Left cardiac atrium (tissue), 4 donors: ENCODE data around the gene ADM5. TPM values are rescaled to one million over a fixed set of nuclear protein-coding genes. Genes with fewer than 3 reads are reported as not detected.
"Not testable (repeated sequence)": the region's sequence is repeated elsewhere in the genome, so short reads cannot be mapped to it uniquely, and the experiment has no call there.

ENCODE experiments used
- ATAC-seq, 2 donors: fragments of 200-7000 bp; cut with Tn5 transposase; one replicate each; pipeline ENCODE4 v1.9.1; 2020; ENCODE audit warnings: mild to moderate bottlenecking in 2 of 2, moderate library complexity in 2 of 2
- DNase-seq: peaks from one replicate; pipeline ENCODE4 v3.0.0-alpha.2; 2020
- intact Hi-C, 2 donors: fragments of 100-400 bp; cut with DNase I; formaldehyde crosslinking; loops; one replicate each; pipeline versions ENCODE4 v1.14.1 to v1.15.1; 2022 to 2023
- total RNA-seq, 2 donors: library from RNA; stranded (reverse); fragmentation: NEBNext Ultra II Directional; extraction: Animal tissue kit (Norgen Biotek cat#: 25700); gene quantifications; one replicate each; pipeline ENCODE4 v1.2.1, GENCODE V29; 2021
- donor health status: DM: no; HTN: yes; CAD: no.
- donor health status: DM: no; HTN: yes; CAD: no; lungs with severe emphysema.
- donor health status: DM: yes; HTN: yes; CAD: no.
- donor health status: Dilated cardiomyopathy.

Gene ADM5
- total RNA-seq, 2 donors from 2014 or later, result 1.1 to 1.2 TPM

DNA sequence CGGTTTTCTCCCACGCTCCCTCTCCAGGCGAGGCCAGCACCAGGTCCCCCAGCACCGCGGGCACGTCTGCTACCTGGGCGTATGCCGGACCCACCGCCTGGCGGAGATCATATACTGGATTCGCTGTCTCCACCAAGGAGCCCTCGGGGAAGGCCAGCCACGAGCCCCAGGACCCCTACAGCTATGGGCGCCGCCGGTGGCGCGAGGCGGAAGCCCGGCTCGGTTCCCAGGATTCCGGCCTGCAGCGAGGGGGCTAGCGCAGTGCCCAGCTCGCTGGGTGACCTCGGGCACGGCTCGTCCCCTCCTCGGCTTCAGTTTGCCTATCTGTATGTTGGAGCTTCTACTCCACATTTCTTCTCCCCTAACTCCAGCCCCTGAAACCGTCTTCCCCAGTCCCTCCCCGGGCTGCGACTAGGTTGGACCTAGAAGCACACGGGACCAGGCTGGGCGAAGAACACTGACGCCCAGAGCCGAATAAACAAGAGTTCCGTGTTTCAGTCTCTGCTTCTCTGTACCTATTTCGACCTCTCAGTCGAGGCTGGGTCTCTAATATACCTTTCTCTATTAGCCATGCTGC, 773 bp downstream of the ADM5 start:
- DNase-seq (no peak), ATAC-seq (peak; percentile 11 to 13)
- intact Hi-C loops, result loop anchor here in 1 of 2 donors (5.0 kb wide), 1 partner anchor 72 kb away; the partner anchor contains the start of gene TSKS

DNA sequence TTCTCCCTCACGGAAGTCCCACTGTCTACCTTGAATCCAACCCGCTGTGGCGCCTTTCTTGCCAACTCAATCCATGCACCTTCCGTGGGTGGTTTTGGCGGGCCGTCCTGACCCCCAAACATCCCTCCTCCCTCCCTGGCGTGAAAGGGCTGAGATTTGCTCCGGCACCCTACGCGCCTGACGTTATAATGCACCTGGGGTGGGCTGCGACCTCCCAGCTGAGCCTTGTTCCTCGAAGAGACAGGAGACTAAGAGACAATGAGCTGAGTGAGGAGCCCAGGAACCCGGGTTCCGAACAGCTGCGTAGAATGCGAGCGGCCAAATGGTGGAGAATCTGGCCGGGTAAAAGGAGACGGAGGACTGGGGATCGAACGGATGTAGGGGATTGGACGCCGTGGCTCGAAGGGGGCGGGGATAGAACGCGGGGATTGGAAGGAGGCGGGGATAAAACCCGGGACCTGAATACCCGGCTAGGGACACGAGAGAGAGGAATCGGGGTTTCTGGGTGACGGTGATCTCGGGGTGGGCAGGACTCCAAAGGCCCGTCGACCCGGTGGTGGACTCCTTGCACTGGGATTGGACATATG, 1.4 kb downstream of the ADM5 start, which contains the start of gene CPT1C:
CPT1C (plus strand) TSS at position 461 of the 587 bp plus-strand sequence. CDS start 1,137 bp downstream, outside the sequence.
- DNase-seq (peak; percentile 87), ATAC-seq (peak; percentile 85 to 86)
- intact Hi-C loops, result loop anchor here in 1 of 2 donors (5.0 kb wide), 1 partner anchor 72 kb away; the partner anchor contains the start of gene TSKS

DNA sequence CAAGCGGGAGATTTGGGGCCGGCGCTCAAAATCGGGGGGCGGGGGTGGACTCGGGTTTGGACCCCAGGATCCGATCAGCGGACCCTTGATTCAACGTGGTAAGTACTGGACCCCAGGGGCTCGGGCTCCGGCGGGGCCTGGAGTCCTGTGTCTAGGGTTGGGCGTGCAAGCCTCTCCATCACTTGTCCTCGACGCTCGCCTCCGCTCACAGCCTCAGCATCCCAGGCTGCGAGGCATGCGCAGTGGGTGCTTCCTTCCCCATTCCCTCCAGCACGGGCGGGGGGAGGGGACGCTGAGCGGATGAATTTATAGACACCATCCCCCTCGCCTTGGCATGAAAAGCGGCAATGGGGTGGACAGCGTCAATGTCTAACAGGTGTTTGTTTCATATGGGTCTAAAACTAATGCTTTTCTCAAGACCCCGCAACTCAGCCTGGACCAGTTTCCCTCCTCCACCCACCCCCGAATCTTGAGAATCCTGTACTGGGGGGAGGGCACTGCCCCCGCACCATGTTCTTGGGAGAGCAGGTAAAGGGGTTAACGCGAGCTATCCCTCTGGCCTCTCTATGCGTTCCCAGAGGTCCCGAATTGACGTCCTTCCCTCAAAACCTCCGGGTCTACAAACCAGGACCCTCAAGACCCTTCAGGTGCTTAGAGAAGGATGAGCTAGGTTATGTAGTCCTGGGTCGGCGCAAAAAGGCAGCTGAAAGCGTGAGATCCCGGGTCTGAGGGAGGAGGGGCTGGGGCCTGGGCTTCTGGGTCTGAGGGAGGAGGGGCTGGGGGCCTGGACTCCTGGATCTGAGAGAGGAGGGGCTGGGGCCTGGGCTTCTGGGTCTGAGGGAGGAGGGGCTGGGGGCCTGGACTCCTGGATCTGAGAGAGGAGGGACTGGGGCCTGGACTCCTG, 2.1 kb downstream of the ADM5 start:
- intact Hi-C loops, result loop anchor here in 1 of 2 donors (5.0 kb wide), 1 partner anchor 71 kb away; the partner anchor contains the start of gene TSKS
- ATAC-seq, result peak; percentile 45 to 64
- DNase-seq, result peak; percentile 75

DNA sequence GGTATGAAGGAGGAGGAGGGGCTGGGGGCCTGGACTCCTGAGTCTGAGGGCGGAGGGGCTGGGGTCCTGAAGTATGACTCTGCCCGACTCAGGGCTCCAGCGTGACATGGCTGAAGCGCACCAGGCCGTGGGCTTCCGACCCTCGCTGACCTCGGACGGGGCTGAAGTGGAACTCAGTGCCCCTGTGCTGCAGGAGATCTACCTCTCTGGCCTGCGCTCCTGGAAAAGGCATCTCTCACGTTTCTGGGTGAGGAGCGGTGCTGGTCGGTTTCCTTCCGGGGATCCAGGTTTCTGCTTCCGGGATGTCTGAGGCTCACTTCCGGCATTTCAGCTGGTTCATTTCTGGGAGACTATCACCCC, 2.7 kb downstream of the ADM5 start:
- no peak for ATAC-seq
- intact Hi-C loops, result loop anchor here in 1 of 2 donors (5.0 kb wide), 1 partner anchor 70 kb away; the partner anchor contains the start of gene TSKS
- DNase-seq, result no peak

DNA sequence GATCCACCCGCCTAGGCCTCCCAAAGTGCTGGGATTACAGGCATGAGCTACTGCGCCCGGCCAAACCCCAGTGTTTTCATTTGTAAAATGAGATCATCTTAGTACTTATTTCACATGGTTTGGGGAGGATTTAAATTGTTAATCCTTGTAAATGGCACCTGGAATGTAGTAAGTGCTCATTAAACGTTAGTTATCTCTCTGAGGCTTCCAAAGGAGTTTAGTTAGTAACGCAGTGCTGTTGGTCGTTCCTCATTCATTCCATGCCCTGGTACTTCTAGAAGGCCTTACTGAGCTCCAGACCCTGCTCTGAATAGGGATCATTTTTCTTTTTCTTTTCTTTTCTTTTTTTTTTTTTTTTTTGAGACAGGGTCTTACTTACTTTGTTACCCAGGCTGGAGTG, 6.7 kb downstream of the ADM5 start:
- DNase-seq, result no peak
- intact Hi-C loops, result no loop called here
- ATAC-seq, result no peak

DNA sequence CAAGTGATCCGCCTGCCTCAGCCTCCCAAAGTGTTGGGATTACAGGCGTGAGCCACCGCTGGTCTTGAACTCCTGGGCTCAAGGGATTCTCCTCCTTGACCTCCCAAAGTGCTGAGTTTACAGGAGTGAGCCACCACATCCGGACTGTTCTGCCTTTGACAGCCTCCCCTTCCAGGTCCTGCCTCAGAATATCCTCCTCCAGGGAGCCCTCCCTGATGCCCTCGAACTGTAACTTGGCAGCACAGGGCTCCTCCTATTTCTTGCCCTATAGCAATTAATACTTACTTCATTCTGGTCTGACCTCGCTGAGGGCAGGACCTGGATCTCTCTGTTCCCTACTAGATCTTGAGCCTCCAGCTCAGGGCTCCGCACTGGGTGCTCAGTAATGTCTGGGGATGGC, 7.5 kb downstream of the ADM5 start:
- intact Hi-C loops, result no loop called here
- DNase-seq, result no peak
- no peak for ATAC-seq

DNA sequence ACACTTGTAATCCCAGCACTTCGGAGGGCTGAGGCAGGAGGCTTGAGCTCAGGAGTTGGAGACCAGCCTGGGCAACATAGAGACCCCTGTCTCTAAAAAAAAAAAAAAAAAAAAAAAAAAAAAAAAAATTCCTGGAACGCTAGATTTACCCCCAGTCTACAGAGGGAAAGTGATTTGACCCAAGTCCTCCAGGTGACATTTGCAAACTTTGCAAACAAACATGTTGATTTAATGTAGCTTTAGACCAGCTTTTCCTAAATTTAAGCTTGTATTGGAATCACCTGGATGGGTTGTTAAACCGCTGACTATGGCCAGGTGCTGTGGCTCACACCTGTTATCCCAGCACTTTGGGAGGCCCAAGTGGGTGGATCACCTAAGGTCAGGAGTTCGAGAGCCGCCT, 10.0 kb downstream of the ADM5 start:
- intact Hi-C loops, result no loop called here
- no peak for DNase-seq
- no peak for ATAC-seq

DNA sequence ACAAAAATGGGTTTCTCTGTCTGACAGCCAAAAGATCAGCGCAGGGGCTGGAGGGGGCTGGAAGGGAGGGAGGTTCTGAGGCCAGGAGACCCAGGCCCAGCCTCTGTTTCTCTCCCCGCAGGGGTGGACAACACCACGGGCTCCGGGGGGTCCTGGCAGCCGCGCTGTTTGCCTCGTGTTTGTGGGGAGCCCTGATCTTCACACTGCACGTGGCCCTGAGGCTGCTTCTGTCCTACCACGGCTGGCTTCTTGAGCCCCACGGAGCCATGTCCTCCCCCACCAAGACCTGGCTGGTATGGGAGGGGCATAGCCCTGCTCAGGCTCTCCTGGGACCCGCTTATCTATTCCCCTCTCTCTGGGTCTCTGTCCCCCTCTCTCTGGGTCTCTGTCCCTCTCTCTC, 11.2 kb downstream of the ADM5 start:
- DNase-seq (no peak), ATAC-seq (no peak)
- intact Hi-C loops, result no loop called here

DNA sequence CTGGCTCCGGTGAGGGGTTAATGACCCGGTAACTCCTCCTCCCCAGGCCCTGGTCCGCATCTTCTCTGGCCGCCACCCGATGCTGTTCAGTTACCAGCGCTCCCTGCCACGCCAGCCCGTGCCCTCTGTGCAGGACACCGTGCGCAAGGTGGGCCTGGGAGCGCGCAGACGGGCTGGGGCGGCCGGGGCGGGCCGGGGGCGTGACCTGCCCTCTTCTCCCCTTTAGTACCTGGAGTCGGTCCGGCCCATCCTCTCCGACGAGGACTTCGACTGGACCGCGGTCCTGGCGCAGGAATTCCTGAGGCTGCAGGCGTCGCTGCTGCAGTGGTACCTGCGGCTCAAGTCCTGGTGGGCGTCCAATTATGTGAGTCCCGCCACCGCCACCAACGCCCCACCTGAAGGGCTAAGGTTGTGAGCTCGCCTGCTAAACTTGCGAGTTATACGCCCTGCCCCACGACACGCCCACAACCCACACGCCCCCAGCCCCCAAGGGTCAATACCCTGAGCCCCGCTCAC, 11.9 kb downstream of the ADM5 start:
- peak in 1 of 2 donors; percentile 25 for ATAC-seq
- DNase-seq, result no peak
- intact Hi-C loops, result no loop called here

DNA sequence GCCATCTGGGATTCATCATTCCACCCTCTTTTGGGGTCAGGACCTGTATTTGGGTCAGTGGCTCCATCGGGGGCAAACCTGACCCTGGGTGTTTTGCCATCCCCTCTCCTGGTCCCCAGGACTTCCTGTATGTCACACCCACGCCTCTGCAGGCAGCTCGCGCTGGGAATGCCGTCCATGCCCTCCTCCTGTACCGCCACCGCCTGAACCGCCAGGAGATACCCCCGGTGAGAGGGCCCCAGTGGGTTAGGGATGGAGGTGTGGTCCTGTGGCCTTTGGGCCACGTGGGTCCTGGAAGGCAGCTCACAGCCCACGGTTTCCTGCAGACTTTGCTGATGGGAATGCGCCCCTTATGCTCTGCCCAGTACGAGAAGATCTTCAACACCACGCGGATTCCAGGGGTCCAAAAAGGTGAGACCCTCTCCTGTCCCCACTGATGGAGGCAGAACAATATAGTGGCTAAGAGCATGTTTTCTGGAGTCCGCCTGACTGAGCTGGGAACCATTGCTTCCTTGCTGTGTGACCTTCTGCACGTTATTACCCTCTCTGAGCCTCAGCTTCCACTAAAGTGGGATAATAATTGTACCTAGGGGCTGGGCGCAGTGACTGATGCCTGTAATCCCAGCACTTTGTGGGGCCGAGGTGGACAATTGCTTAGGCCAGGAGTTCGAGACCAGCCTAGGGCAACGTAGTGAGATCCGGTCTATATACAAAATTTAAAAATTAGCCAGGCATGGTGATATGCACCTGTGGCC, 15.7 kb downstream of the ADM5 start:
- ATAC-seq, result no peak
- DNase-seq, result no peak
- intact Hi-C loops, result no loop called here

DNA sequence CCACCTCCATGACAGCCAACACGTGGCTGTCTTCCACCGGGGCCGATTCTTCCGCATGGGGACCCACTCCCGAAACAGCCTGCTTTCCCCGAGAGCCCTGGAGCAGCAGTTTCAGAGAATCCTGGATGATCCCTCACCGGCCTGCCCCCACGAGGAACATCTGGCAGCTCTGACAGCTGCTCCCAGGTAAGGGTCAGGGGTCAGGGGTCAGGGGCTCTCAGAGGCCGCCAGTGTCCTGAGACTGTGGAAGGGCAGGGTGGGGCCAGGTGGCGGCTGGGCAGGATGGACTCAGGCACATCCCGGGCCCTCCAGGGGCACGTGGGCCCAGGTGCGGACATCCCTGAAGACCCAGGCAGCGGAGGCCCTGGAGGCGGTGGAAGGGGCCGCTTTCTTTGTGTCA, 16.5 kb downstream of the ADM5 start:
- intact Hi-C loops, result no loop called here
- no peak for DNase-seq
- no peak for ATAC-seq

DNA sequence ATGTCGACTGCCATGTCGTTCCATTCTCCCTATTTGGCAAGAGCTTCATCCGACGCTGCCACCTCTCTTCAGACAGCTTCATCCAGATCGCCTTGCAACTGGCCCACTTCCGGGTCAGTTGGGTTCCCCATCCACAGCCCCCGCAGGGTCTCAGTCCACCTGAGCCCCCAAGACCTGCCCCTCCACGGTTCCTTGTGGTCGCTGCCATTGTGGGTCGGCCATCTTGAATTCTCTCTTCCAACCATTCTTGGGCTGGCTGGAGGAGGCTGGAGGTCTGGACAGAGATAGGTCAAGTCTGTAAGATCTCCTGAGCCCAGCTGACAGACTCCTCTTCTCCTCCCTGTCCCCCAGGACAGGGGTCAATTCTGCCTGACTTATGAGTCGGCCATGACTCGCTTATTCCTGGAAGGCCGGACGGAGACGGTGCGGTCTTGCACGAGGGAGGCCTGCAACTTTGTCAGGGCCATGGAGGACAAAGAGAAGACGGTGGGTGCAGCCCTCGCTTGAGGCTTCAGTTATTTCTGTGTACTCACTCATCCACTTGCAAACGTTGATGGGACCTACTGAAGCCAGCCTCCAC, 21.1 kb downstream of the ADM5 start:
- no peak for DNase-seq
- intact Hi-C loops, result no loop called here
- ATAC-seq, result no peak

DNA sequence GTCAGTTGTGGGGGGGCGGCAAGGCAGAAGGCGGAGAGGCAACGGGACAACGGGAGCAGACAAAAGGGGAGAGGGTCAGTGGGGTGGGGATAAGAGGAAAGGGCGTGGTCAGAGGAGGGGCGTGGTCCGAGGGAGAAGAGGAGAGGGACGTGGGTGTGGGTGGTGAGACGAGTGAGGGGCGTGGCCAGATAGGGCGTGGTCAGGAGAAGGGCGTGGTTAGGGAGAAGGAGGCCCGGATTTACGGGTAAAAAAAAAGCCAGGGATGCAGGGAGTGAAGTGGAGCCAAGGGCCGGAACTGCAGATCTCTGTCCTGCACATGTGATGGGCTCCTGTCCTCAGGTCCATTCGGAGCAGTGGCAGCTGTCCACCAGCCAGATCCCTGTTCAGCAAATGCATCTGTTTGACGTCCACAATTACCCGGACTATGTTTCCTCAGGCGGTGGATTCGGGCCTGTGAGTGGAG, 23.0 kb downstream of the ADM5 start:
- DNase-seq (peak; percentile 59), ATAC-seq (peak; percentile 53 to 54)
- intact Hi-C loops, result no loop called here

DNA sequence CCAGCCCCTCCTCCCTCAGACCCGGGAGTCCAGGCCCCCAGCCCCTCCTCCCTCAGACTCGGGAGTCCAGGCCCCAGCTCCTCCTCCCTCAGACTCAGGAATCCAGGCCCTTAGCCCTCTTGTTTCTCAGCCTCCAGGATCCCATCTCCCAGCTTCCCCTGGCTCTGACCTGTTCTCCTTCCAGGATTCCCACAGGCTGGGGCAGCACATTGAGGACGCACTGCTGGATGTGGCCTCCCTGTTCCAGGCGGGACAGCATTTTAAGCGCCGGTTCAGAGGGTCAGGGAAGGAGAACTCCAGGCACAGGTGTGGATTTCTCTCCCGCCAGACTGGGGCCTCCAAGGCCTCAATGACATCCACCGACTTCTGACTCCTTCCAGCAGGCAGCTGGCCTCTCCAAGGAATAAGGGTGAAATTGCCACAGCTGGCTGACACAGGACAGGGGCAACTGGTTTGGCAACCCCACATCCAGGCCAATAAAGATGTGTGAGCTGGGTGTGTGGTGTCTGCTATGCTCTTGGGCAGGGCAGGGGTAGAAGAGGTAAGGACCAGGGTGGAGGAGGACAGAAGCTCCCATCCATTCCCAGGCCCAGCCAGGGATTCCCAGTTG, 23.9 kb downstream of the ADM5 start:
- DNase-seq, result no peak
- intact Hi-C loops, result no loop called here
- no peak for ATAC-seq

DNA sequence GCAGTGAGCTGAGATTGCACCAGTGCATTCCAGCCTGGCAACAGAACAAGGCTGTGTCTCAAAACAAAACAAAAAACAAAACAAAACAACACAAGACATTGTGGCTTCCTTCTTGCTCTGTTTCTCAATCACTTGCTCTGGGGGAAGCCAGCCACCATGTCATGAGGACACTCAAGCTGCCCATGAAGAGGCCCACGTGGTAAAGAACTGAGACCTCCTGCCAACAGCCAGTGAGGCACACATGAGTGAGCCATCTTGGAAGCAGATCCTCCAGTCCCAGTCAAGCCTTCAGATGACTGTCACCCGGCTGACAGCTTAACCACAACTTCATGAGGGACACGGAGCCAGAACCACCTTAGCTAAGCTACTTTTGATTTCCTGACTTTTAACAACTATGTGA, 26.8 kb downstream of the ADM5 start:
- DNase-seq, result no peak
- no peak for ATAC-seq
- intact Hi-C loops, result no loop called here

DNA sequence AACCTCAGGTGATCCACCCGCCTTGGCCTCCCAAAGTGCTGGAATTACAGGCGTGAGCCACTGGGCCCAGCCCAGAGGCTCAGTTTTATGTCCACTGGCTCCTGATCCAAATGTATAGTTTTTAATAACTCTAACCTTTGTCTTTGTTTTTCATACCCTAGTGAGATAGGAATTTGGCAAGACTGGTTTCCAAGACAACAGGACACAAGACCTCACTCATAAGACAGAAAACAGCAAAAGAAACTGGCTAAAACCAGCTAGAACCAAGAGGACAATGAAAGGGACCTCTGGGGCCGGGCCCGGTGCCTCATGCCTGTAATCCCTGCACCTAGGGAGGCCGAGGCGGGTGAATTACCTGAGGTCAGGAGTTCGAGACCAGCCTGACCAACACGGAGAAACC, 29.1 kb downstream of the ADM5 start:
- DNase-seq (no peak), ATAC-seq (no peak)
- intact Hi-C loops, result no loop called here

DNA sequence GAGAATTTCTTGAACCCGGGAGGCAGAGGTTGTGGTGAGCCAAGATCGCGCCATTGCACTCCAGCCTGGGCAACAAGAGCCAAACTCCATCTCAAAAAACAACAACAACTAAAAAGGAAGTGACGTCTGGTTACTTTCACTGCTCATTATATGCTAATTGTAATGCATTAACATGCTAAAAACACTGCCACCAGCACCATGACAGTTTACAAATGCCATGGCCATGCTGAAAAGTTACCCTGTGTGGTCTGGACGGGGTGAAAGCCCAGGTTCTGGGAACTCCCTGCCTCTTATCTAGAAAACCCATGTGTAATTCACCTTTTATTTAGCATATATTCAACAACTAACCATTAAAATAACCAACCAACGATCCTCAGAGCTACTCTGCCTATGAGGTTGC, 29.6 kb downstream of the ADM5 start:
- no peak for DNase-seq
- intact Hi-C loops, result no loop called here

DNA sequence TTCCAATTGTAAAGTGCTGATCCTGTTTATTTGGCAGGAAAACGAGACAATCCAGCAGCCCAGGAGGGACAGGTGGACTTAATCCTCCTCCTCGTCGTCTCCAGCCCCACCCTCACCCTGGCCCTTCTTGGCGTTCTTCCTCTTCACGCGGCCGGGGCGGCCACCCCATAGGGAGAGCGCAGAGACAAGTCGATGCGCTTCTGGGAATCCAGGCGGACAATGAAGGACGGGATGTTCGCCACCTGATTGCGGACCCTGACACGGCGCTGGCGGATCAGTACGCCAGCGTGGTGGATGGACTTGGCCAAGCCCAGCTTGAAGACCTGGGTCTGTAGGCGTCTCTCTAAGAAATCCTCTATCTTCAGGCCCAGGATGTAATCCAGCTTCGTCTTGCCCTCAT, 30.0 kb downstream of the ADM5 start:
- intact Hi-C loops, ATAC-seq, DNase-seq: not testable (repeated sequence)

More for the DNA sequence above, 29.6 kb downstream of the ADM5 start:
- ATAC-seq, result no peak
